HG03575 (cell line): ENCODE results near the gene LAMA1.

Experiments
- ATAC-seq: cut with Tn5 transposase; IDR thresholded peaks from one replicate; pipeline ENCODE4 v1.9.1; 2021; ENCODE audit not compliant: unreplicated experiment, insufficient number of reproducible peaks, low FRiP score; ENCODE audit errors: extremely low read depth

Gene LAMA1

GRCh38 chr18:7066965-7067555 is 50.5 kb downstream of the LAMA1 start:
- no peak for ATAC-seq

GRCh38 chr18:7065736-7066135 is 51.9 kb downstream of the LAMA1 start:
- no peak for ATAC-seq

- ATAC-seq: no peak
Measured at GRCh38 chr18:7064346-7064745, 53.3 kb downstream of the LAMA1 start.

GRCh38 chr18:7062811-7063210 is 54.8 kb downstream of the LAMA1 start:
- no peak for ATAC-seq

GRCh38 chr18:7062236-7062635 is 55.4 kb downstream of the LAMA1 start:
- ATAC-seq: no peak

- ATAC-seq: no peak
Measured at GRCh38 chr18:7059276-7059675, 58.3 kb downstream of the LAMA1 start.

GRCh38 chr18:7056026-7056425 is 61.6 kb downstream of the LAMA1 start:
- ATAC-seq: no peak

- no peak for ATAC-seq
Measured at GRCh38 chr18:7049951-7050350, 67.6 kb downstream of the LAMA1 start.

GRCh38 chr18:7048081-7048480 is 69.5 kb downstream of the LAMA1 start:
- no peak for ATAC-seq

GRCh38 chr18:7047336-7047735 is 70.3 kb downstream of the LAMA1 start:
- no peak for ATAC-seq

GRCh38 chr18:7038330-7038851 is 79.2 kb downstream of the LAMA1 start:
- no peak for ATAC-seq

GRCh38 chr18:7037470-7037869 is 80.1 kb downstream of the LAMA1 start:
- ATAC-seq: no peak

GRCh38 chr18:7035807-7036206 is 81.8 kb downstream of the LAMA1 start:
- no peak for ATAC-seq

- no peak for ATAC-seq
Measured at GRCh38 chr18:7034924-7035323, 82.7 kb downstream of the LAMA1 start.

- no peak for ATAC-seq
Measured at GRCh38 chr18:7032537-7032936, 85.1 kb downstream of the LAMA1 start.

- no peak for ATAC-seq
Measured at GRCh38 chr18:7028625-7029024, 89.0 kb downstream of the LAMA1 start.

- no peak for ATAC-seq
Measured at GRCh38 chr18:7025194-7025593, 92.4 kb downstream of the LAMA1 start.

GRCh38 chr18:7023581-7023980 is 94.0 kb downstream of the LAMA1 start:
- ATAC-seq: no peak

- ATAC-seq: no peak
Measured at GRCh38 chr18:7023063-7023580, 94.5 kb downstream of the LAMA1 start.

GRCh38 chr18:7021994-7022840 is 95.4 kb downstream of the LAMA1 start:
- ATAC-seq: no peak
